HG03521 (cell line): ENCODE results near the gene PGF.

Source experiments
- ATAC-seq: cut with Tn5 transposase; IDR thresholded peaks from one replicate; pipeline ENCODE4 v1.9.1; 2021; ENCODE audit warnings: mild to moderate bottlenecking, moderate library complexity; ENCODE audit not compliant: unreplicated experiment

Gene PGF

GRCh38 chr14:74959596-74960180, 4.3 kb upstream of the PGF start:
- no peak for ATAC-seq

GRCh38 chr14:74956280-74957072, 1.1 kb upstream of the PGF start:
- ATAC-seq: no peak

GRCh38 chr14:74956027-74956279, 556 bp upstream of the PGF start:
- no peak for ATAC-seq

DNA sequence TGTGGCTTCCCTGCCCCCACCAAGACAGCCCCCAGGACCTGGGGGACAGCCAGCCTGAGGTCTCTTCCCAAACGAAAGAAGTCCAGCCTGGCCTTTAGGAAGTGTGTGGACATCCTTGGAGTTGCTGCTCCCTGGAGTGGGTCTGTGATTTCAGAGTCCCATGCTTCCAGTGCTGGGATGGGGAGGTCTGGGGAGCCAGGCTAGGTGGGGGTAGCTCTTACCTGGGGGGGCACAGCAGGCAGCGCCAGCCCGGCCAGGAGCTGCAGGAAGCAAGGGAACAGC, 509 bp downstream of the PGF start:
- ATAC-seq: no peak

DNA sequence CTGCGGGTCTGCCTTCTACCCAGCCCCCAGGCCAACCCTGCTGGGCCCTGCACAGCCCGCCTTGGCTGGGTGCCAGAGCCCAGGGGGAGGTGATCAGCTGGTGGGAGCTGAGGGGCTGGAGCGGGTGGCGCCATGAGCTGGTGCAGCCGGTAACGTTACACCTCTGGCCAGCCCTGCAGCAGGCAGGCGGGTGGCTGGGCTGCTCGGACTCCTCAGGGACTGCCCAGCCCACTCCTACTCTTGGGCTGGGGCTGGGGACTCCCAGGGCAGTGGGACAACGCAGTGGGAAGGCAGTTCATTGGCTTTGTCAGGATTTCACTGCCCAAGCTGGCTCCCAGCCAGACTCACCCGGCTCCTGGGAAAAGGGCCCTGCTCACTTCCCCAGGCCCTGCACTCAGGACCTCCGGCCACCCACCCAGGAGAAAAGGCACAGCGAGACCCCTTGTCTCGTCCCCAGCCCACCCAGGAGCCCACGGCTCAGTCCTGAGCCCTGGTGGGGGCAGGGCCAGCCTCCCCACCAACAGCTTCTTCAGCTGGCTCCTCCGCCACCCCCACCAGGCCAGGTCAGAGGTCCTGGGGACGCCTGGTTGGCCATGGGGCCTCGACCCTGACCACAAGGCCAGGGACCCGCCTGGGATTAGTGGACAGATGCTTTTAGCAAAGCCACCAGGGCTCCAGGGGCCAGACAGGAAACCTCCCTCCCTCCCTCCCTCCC, 1.0 kb downstream of the PGF start:
- ATAC-seq: no peak

GRCh38 chr14:74953686-74954085, 1.7 kb downstream of the PGF start:
- no peak for ATAC-seq

GRCh38 chr14:74952697-74953484, 2.5 kb downstream of the PGF start:
- no peak for ATAC-seq

- ATAC-seq: no peak
Measured at GRCh38 chr14:74952180-74952665, 3.2 kb downstream of the PGF start.

DNA sequence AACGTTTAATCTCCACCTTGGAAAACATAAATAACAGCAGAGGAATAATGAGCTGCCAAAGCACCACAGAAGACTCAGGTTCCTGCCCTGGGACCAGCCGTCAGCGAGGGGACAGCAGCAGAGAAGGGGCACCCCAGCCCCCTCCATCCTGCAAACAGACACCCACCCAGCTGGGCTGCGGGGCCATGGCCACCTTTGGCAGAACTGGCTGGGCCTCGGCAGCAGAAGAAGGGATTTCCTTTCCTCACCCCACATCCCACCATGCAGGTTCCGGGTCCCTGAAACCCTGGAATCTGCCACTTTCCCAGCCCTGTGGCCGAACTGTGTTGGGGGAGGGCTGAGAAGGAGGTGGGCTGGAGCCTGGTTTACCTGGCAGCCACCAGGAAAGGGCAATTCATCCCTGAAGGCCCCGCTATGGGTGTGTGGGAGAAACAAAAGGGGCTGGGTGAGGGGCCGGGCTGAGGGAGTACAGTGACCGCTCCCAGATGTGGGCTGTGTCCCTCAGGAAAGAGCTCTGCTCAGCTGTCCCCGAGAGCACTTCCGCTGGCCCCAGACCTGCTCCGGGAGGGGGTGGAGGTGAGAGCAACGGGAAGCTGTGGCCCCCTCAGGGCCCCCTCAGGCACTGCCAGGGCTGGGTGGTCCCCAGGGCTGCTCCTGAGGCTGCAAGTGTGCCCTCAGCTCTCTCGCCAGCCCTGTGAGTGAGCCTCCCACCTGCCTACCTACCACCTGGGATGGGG, 3.8 kb downstream of the PGF start:
- ATAC-seq: no peak

DNA sequence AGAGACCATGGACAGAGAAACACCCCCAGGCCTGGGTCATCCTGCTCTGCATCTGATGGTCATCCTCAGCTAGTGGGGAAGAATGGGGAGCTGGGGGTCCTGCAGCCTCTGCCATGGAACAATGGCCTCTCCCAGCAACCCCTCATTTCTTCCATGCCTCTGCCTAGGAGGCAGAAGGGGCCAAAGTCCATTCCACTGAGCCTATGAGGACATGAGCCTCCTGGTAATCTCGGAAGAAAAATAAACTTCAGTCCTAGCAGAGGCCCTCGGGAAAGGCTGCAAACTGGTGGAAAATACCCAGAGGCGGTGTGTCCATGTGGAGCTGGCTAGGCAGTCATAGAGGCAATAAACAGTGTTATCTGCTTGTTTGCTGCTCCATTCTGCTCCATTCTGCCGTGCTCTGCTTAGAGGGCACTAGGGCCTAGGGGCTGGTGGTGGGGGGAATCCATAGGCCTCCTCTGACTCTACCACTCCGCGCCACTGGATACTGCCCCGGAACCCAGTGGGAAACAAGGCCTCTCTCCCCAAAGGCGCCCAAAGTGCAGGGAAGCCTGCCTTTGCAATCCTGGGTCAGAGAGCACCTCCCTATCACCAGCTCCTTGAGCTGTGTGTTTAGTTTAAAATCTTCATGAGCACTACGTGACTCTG, 4.5 kb downstream of the PGF start:
- no peak for ATAC-seq

DNA sequence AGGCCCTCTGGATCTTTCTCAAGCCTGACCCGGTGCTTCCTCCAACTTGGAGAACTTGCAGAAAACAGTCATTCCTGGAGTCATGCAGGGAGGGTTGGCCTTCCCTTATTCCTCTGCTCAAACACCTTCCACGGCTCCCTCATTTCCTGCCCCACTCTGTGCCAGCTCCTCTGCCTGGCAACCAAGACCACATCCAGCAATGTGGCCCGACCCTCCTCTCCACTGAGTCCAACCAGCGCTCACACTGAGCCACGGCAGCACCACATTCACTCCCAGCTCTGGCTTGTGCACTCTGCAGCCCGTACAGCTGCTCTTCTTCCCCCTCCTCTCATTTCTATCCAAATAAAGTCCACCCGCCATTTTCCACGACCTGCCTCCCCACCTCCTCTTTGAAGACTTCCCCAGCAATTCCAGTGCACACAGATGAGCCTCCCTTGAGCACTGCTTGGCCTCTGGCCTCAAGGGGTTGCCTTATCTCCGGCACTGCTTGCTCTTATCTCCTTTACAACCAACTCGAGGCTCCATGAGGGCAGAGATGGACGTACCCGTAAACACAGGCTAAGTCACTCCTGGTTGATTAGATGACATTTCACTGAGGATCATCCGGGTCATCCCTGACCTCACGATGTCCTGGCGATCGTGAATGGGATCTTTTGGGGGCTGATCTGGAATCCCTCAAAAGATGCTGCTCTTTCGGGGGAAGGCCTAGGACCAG, 5.4 kb downstream of the PGF start:
- no peak for ATAC-seq

DNA sequence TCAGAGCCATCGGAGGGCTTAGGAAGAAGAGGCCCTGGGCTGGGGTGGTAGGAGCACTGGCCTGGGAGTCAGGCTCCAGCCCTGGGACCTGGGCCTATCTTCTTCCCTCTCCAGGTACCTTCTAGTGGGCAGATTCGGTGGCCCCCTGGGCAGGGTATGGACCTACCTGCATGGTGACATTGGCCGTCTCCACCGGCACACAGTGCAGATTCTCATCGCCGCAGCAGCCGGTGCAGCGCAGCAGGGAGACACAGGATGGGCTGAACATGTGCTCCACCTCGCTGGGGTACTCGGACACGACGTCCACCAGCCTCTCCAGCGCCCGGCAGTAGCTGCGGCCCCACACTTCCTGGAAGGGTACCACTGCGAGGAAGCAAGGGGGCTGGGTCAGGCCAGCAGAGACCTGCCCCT, 6.2 kb downstream of the PGF start:
- no peak for ATAC-seq

GRCh38 chr14:74948228-74949175, 6.9 kb downstream of the PGF start:
- no peak for ATAC-seq

- ATAC-seq: no peak
Measured at GRCh38 chr14:74947353-74948227, 7.8 kb downstream of the PGF start.

DNA sequence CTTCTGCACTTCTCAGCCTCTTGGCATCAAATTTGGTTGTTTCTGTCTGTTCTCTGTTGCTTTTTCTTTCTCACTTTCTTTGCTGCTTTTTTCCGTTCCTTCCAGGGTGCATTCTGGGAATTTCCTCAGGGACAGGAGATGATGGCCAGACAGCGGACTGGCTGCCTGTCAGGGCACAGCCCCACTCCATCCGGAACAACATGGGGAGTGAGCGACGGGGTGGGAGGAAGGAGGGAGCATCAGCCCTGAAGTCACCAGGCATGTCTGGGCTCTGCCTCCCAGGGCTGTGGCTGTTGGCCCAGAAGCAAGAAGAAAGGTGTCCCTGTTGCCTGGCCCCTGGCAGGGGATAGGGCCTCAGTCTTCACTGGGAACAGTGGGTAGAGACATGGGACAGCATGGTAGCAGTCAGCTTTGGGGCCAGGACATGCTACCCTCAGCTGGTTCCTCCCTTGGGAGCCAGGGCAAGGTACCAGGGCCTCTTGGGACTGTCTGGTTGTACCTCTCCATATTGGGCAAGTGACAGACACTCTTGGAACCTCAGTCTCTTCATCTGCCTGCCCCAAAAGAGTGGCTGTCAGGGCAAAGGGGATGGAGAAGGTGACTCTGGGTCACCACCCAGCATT, 8.6 kb downstream of the PGF start:
- ATAC-seq: no peak

GRCh38 chr14:74945852-74946658, 9.3 kb downstream of the PGF start:
- no peak for ATAC-seq
